GM18508 (cell line): ENCODE measurements around the gene MRPL32.

Experiments used
- ATAC-seq: cut with Tn5 transposase; IDR thresholded peaks from one replicate; pipeline ENCODE4 v1.9.1; 2021; ENCODE audit warnings: moderate number of reproducible peaks; ENCODE audit not compliant: insufficient read depth, unreplicated experiment

MRPL32 gene

DNA sequence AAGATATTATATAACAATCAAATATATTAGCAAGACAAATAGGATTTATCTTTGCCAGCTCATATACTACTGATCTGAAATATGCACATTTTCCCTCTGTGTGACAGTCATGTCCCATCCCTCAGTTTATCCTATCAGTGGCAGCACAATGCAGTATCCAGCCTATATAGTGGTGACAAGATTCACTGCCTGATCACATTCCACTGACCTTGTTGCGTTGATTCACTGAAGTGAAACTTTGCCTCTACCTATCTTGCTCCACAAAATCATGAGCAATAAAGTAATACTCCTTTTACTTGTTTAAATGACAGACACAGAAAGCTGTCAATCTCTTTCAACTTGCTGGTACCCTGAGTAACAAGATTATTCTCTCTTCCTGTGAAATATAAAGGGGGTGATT lies 6.5 kb upstream of the MRPL32 start:
- no peak for ATAC-seq

DNA sequence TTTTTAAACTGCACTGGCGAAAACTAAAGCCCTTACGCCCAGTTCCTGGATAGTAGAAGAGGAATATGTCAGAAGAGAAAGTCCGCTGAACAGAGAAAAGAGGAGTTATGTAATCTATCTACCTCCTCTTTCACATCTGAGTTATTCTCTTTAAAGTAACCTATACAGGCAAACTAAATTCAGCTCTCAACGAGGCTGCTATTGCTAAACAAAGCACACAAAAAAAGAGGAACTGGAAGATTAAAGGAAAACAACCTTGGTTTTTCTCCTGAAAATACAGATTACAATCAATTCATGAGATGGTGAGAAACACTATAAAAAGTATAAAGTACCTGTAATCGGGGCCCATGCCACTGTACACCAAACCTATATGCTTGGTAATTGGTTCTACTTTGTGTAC lies 6.0 kb upstream of the MRPL32 start:
- ATAC-seq: no peak

DNA sequence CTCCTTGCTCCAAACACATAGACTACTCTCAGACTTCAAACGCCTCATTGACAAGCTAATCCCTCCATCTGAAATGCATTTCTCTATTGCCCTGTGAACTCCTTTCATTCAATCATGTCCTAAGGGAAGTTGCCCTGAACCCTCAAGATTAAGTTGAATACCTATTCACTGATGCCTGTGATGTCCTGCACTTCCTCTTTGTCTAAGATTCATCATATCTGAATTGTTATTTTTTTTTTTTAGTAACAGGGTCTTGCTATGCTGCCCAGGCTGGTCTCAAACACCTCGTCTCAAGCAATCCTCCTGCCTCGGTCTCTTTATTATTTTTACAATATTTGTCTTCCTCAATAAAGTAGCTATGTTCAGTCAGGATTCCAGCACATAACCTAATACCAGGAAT lies 3.4 kb upstream of the MRPL32 start:
- no peak for ATAC-seq

DNA sequence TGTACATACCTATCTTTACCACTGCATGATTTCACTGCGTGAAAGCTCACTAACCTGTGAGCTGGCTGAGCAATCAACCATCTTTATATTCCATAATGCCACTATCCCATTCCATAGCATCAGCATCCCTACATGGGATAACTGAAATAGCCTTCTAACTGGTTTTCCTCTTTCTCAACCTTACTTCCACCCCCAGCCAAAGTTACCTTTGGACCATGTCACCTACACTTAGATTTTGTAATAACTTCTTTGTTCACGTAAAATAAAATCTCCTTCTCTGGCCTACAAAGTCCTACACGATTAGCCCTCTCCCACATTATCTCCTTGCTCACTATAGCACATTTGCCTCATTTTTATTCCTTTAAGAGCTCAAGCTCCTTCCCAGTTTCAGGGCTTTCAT lies 2.7 kb upstream of the MRPL32 start:
- ATAC-seq: no peak

DNA sequence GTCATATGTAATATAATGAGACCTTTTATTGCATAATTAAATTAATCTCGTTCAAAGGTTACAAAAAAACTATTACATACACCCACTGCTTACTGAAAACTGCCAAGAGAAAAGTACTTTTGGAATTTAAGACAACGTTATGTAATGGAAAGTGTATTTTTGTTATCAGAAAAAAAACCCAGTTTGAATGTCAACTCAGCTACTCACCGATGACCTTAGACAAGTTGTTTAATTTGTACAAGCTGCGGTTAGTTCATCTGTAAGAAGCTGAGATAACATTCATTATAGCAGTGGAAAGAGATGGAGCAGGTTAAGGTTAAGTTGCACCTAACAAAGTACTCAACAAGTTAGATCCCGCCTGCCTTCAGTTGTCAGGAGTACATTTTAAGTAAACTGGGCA lies 1.3 kb upstream of the MRPL32 start:
- no peak for ATAC-seq

DNA sequence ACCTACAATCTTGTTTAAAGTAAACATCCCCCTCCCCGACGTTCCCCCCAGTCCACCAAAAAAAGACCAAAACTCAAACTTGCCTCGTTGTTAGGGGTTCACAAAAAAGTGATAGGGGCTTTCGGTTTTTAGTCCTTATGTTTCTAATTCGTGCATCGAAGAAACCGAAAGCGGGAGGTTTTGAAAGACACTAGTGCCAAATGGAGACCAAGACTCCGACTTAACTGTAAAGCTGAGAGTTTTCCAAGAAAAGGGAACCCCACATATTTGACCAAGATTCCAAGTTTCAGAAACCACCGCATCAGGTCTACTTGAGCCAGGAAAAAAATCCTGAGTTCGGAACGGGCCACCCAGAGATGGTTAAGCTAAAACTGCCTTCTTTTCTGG lies 736 bp upstream of the MRPL32 start:
- ATAC-seq: no peak

DNA sequence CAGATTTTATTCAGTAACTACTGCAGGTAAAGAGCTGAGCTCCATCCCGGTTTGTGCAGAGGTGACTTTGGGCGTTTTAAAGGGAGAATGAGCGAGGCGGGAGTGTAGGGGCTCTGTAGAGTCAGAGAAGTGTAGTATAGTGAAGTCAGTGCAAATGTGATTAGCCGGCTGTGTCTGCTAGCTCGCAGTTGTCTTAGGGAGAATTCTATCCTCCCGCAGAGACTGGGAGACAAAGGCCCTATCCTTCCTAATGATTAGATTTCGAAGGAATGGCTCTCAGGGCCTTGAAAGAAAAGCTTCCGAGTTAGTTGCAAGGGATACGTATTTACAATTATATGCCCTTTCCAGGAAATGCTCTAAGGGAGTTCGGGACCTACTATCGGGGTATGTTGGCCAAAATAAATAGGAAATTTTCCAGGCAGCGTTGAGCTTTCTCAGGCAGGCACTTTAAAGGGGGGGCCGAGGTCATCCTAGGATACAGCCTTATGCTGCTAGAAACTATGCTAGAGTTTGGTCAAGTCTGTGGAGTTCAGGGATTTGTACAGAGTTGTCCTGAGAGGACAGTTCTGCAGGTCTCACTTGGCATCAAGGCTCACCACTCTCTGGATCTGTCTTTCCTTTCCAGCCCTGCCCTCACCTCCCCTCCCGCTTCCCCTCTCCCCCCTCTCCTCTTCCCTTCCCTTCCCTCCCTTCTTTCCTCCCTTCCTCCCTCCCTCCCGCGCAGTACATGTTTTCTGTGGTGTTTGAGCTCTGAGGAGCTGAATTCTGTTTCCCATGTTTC lies 825 bp downstream of the MRPL32 start:
- ATAC-seq: no peak

DNA sequence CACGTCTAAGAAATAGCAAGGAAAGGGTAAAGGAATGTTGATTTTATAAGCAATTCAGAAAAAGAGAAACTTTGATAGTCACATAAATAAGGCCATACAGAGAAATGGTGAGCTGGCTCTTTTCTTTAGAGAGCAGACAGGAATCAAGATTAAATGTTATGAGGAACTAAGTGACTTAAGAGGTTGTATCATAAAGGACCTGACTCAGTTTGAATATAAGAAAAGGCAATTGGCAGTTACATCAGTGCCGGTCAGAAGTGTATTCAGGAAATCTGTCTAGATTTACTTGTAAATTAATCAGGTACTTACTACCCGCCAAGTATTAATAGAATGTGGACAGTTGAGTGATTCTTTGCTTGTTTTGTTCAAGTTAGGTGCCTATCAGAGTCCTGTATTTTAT lies 2.1 kb downstream of the MRPL32 start:
- no peak for ATAC-seq

DNA sequence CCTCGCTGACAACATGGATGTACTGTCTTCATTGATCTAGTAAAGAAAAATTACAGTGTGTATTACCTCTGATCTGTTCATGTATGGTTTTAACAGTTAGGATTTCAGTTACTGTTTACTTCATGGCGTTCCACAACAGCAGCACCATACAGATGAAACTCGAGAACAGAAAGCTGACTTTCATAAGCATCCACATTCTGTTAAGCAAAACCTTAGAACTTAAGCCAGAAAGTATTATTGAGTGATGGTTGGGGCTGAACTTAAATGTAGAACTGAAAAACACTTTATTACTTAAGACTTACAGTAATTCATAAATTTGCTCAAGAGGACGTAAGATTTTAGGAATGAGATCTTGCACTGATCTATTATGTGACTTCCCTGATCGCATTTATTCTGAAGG lies 3.7 kb downstream of the MRPL32 start:
- ATAC-seq: no peak

DNA sequence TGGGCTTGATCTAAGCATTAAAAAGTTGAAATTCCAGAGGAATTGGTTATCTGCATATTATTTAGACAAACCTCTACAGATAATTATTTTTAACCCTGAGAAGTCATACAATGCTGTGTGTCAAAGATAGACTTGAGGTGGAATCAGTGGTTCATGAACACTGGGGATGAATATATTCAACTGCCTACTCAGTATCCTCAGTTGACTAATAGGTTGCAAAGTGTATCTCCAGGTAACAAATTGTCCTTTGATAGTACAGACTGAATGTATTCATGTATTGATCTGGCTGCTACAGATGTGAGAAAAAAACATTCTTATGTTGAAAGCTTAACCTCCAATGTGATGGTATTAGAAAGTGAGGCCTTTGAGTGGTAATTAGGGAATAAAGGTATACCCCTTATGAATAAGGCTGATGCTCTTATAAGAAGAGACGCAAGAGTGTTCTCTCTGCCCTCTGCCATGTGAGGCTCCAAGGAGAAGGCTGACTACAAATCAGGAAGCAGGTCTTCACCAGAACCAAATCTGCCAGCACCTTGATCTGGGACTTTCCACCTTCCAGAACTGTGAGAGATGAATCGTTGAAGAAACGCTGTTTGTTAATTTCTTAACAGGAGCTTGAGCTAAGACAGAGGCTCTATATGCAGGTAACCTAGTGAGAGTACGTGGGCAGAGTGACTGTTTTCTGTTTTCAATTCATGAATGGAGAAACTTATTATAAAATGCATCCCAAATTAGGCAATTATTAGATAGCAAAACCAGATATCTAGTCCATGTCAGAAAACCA lies 7.5 kb downstream of the MRPL32 start:
- no peak for ATAC-seq

DNA sequence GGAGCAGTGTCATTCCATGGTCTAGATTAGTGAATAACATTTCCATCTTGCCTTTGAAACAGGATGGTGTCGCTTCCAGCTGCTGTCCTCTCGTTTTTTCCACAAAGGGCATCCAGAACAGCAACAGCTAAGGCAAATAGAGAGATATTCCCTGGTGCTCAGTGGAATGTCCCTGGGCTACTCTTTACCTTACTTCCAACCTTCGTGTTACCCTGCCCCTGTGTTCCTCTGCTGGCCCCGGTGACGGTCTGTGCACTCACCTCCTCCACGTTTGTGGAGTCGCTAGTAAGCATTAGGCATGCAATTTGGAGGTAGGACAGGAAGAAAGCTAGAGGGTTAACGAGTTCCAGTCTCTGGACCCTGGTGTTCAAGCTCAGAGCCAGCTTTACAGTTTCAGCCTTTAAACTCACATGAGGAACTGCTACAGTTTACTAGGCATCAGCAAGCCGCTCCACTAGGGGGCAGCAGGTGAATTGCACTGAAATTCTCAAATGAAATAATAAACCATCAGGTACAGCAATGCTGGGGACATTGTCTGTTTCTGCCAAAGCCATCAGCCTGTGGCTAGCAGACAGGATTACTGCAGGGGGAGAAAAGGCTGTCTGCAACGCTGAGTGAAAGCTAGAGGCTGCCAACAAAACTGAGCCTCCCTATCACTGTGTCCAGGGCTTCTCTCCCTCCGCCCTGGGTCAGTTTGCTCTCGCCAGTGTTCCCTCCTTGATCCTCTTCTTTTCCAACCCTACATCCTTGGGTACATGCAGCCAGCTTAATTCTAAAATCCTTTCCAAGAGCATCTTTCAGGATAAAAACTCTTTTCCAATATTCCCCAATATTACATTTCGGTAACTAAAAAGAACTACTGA lies 9.0 kb downstream of the MRPL32 start:
- no peak for ATAC-seq

DNA sequence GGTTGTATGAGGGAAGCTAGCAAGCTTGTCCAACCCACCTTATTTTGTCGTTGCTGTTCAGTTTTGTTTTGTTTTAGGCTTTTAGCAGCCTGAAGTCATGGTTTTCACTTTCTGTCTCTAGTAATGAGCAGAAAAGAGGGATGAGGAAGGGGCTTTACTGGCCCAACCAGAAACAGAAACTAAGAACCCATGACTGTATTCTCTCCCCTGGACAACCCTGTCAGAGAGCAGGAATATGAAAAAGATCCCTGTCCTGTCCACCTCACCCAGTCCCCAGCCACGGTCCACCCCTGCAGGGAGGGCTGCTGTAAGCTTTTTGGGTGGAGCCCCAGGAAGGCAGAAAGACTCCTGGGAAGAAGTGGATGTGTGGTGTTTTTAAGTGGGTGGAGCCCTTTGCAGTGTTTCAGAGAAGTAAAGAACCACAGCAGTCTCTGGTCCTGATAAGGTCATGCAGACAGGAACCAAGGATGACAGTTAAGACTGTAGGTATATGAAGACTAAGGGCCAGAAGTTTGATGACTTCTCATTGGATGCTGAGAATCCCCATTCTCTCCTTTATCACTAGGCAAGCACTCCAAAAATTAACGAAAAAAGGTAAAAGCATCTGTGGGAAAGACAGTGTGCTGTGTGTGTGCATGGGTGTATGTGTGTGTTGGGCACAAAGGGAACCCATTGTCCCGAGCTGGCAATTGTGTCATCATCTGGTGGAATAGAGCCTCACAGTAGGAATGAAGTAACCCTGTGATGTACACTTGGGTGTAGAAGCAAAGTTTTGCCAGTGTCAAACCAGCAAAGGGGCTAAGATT lies 13.8 kb downstream of the MRPL32 start:
- no peak for ATAC-seq

DNA sequence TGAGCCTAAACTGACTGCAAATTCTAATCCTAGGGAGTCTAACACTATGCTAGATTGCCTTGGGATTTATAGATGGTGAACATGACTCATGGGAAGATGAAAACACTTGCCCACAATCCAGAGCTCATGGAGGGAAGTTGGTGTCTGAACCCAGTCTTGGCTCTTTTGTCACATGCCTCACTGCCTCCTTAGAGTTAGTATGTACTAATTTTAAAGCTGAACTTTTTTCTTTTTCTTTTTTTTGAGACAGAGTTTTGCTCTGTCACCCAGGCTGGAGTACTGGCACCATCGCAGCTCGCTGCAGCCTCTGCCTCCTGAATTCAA lies 14.4 kb downstream of the MRPL32 start:
- no peak for ATAC-seq

DNA sequence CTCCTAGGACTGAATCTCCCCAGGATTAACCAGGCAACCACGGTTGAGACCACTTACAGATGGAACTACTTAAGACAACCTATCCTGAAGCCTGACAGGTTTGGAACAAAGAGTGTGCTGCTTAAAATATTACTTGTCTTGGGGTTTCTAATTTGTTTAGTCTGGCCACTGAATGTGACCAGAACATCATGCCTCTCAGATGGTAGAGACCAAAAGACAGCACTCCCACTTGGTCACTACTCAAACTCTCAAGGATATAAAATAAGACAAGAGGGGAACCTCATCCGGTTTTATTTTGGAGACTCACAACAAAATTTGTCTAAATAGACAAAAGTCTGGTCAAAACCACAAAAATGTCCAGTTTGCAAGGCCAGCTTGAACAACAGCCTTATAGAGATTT lies 15.3 kb downstream of the MRPL32 start:
- ATAC-seq: no peak

DNA sequence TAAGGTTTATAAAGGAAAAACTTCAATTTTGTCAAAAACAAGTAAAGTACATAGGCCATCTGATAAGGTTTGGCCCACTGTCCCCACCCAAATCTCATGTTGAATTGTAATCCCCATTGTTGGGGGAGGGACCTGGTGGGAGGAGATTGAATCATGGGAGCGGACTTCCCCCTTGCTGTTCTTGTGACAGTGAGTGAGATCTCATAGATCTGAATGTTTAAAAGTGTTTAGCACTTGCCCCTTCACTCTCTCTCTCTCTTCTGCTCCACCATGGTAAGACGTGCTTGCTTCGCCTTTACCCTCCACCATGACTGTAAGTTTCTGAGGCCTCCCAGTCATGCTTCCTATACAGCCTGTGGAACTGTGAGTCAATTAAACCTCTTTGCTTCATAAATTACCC lies 18.2 kb downstream of the MRPL32 start:
- ATAC-seq: no peak

DNA sequence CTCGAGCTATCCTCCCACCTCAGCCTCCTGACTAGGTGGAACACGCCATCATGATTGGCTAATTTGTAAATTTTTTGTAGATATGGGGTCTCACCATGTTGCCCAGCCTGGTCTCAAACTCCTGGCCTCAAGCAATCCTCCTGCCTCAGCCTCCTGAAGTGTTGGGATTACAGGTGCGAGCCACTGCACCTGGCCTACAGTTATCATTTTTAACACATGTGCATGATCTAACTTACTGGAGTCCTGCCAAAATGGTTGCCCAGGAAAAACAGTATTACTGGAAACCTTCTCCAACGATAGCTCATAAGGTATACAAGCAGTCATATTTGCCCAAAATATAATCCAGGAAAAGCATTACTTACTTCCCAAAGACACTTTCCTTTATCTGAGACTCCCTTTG lies 20.2 kb downstream of the MRPL32 start:
- ATAC-seq: no peak

DNA sequence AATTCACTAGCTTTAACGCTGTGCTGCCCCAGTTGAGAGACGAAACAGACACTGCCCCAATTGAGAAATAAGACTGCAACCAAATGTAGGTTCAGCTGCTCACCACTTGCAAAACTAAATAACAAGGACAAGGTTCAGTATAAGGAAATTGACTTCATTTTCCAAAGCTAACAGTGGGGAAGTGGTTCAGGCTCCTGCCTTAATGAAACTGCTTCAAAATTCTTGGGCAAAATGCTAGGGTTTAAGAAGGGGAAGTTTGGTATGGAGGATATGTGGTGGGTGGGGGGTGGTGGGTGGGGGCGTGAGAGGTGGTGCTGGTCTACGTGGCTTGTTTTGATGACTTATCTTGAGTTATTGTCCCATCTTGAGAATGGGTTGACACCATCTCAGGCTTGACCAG lies 21.8 kb downstream of the MRPL32 start:
- ATAC-seq: no peak

DNA sequence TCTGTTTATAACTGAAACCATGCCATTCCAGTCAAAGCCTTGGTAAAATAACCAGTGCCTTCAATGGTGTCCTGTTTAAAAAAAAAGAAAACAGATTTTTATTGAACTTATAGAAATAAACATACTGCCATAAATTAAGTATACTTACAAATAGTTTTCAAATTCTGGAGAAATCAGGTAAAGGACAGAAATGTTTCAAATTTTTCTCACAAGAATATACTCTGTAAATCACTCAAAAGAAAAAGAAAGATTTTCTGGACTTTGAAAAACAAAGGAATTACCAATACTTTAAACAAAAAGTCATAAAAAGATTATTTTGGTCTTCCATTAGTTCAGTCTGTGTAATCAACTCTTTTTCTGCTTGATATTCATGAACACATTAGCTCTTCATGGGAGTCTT lies 23.9 kb downstream of the MRPL32 start:
- ATAC-seq: no peak

DNA sequence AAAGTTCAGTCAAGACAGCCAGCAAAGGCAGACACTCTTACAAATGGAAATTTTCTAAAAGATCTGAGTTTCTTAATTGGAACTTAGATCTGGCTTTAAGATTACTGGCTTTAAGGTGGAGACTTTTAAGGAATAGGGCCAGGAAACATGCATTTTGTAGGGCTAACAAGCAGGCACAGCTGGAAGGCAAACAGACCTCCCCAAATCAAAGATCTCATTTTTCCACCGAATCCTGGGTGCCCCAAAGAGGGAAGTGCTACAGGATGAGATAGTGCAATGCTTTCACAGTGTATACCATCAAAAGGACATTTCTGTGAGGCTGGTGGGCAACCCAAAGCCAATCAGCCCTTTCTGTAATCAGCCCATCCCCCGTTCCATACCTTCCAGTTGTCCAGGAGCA lies 27.4 kb downstream of the MRPL32 start:
- no peak for ATAC-seq

DNA sequence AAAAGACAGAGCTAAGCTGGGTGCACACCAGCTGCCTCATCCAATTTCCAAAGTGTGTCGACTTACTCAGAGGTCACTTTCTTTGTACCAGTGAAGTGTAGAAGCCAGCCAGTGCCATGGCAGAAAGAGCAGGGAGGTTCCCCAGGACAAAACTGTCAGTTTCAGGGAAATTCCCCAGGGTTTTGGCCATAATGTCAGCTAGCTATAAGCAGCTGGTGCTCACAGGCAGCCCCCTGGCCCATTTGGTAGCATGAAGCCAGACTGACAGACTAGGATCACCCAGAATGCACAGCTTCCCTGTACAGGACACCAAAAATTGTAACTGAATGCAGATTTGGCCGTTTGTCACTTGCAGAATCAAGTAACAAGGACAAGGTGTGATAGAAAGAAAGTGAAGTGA lies 28.6 kb downstream of the MRPL32 start:
- ATAC-seq: no peak
